Measurements from ENCODE around the gene DPH7.
A peak's percentile ranks its signal among the peaks of the same experiment; 100 is the strongest.
"Not testable (repeated sequence)": the region's sequence is repeated elsewhere in the genome, so short reads cannot be mapped to it uniquely, and the experiment has no call there.

The DPH7 gene

DNA sequence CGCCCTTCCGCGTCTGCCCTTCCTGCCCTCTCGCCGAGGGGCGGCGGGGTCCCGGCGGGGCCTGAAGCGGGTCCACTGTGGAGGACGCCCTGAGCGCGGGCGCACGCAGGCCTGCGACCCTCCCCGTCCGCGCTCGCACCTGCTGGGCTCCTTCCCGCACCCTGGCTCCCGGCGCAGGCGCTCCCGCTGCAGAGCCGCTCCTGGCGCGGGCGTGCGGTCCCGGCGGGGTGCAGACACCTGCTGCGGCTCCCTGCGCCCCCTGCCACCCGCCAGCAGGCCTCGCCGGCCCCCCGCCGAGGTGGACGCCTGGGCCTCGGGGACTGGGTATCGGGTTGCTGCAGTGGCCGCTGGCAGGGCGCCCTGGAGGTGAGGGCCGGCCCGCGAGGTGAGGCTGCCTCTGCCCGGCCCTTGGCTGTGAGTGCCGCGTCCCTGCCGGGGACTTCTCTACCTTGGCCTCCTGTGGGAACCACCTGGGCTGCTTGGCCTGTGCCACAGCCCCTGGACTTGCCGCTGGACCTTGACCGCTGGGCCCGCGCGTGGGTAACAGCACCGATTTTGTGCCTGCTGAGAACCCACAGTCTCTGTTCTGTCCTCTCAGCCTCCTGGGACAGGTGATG is 27.4 kb upstream of the DPH7 start:
- no peak for DNase-seq (ENCODE audit: low spot score)

DNA sequence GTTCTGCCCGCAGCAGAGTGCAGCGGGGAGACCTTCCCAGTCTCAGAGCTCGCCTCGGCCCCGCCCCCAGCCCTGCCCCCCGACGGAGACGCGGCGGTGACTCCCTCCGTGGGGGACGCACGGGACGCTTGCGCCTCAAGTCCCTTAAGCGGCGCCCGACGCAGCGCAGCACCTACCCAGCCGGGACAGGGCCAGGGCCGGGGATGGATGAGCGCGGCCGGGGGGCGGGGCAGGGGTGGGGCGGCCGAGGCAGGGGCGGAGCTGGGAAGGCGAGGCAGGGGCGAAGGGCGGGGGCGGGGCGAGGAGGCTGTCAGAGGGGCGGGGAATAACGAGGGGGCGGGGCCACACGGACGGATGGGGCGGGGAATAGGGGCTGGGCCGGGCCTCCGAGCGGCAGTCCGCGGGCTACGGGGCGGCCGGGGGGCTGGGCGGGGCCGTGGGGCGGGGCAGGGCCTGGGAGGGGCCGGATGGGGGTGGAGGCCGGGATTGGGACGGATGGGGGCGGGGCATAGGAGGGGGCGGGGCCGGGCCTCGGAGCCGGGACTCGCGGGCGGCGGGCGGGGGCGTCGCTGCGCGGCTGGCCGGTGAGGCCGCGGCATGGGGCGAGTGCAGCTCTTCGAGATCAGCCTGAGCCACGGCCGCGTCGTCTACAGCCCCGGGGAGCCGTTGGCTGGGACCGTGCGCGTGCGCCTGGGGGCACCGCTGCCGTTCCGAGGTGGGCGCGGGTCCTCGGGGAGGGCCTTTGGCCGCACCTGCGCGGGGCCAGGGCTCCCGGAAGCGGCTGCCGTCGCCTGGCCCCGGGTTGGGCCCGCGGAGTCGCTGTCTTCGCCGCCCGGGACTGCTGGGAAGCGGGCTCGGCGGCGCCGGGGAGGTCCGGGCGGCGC is 26.6 kb upstream of the DPH7 start, which contains the start of gene ARRDC1:
TSS of gene ARRDC1 (plus strand) at position 566 of the 884 bp plus-strand sequence. CDS start at position 598, 32 bp downstream.
- DNase-seq (ENCODE audit: low spot score) = peak; percentile 84

DNA sequence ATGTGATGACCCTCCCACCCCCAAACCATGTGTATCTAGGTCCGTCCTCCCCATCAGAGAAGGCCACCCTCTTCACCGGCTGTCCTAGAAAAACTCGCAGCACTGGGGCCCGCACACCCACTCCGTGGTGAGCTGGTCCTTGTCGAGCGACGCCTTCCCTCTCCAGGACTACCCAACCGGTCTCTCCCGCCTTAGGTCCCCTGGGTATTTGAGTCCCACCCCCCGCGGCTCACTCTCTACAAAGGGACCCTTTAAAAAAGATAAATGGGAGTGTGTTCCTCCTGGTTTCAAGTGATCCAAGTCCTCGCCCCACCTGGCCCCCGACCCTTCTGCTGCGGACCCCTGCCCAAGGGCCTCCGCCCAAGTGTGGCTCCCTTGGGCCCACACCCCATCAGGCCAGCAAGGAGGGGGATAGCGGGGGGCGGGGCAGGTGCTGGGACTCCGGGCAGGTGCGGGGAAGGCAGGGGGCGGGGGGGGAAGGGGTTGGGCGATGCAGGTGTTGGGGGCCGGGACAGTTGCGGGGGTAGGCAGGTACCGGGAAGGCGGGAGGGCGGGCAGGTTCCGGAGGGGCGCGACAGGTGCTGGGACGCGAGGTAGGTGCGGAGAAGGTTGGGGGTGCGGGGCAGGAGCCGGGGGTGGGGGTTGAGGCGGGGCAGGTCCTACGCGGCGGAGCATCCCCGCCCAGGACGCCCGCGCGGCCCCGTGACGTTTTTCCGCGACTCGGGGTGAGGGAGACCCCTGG is 25.8 kb upstream of the DPH7 start:
- no peak for DNase-seq (ENCODE audit: low spot score)

DNA sequence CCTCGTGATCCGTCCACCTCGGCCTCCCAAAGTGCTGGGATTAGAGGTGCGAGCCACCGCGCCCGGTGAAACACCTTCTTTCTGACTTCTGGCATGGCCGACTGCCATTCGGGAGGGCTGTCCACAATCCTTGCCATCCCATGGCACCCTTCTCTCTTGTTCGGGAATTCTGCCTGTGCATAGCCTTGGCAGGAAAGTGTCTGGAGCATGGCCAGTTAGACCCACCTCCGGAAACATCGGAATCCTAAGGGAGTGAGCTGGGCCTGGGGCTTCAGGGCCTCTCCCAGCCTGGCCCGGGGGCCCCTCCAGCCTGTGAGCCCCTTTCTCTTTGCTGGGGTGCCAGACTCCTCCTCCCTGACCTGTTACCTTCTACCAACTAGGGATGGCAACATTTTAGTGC is 25.2 kb upstream of the DPH7 start:
- no peak for DNase-seq (ENCODE audit: low spot score)

DNA sequence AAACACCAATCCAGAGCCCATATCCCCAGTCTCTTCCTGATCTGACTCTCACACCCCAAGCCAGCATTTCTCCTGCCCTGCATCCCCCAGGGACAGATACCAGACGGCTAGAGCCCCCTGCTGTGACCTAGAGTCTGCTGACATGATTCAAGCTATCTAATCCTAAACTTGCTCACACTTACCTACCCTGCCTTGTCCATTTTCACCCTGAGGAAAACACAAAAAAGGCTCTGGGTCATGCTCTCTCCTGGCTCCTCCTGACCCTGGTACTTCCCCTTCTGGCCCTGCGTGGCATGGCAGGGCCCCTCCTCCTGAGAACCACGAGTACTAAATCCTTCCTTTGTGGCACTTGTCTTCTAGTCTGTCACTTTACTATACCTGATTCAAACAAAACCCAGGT is 23.9 kb upstream of the DPH7 start:
- peak; percentile 48 for DNase-seq (ENCODE audit: low spot score)

DNA sequence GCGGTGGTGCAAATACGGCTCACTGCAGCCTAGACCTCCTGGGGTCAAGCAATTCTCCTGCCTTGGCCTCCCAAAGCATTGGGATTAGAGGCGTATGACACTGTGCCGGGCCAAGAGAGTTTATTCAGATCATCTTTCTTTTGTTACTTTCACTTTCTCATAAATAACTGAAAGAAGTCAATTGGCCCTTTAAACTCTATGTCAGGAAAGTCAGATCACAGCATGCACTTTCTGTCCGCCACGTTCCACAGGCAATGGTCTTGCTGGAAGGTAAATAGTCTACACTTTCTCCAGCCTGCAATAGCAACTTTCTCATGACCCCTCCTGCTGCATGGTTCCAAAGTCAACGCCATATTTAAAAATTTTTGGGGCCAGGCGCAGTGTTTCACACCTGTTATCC is 20.2 kb upstream of the DPH7 start:
- no peak for DNase-seq (ENCODE audit: low spot score)

DNA sequence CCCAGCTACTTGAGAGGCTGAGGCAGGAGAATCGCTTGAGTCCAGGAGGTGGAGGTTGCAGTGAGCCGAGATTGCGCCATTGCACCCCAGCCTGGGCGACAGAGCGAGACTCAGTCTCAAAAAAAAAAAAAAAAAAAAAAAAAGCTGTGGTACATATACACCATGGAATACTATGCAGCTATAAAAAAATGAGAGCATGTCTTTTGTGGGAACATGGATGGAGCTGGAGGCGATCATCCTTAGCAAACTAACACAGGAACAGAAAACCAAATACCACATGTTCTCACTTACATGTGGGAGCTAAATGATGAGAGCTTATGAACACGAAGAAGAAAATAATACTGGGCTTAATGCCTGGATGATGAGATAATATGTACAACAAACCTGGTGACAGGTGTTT is 17.9 kb upstream of the DPH7 start:
- DNase-seq (ENCODE audit: low spot score) = not testable (repeated sequence)

DNA sequence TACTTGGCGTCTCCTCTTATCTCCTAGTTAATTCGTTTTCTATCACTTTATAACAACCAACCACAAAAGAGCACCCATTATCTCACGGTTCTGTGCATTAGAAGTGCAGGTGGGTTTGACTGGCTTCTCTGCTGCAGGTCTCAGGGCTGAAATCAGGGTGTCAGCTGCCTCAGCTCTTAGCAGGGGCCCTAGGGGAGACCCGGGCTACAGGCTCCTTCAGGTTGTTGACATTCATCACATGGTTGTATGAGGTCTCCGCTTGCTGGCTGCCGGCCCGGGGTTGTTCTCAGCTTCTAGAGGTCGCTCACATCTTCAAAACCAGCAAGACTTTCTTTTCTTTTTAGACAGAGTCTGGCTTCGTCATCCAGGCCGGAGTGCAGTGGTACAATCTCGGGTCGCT is 14.5 kb upstream of the DPH7 start:
- no peak for DNase-seq (ENCODE audit: low spot score)

DNA sequence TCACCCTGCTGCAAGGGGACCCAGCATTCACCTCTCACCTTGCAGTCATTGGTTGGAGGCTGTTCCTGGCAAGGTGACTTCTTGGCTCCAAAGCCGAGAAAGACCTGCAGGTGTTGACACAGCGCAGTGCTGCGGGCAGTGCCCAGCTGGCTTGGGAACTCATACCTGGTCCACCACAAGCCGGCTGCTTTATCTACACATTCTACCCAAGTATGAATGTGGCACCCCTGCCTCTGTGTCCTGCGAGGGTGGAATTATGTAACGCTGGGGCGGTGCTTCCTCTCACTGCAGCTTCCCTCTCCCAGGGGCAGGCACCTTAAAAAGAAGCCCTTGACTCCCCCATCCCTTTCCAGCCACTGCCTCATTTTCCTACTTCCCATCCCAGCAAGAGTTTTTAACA is 14.0 kb upstream of the DPH7 start:
- no peak for DNase-seq (ENCODE audit: low spot score)

DNA sequence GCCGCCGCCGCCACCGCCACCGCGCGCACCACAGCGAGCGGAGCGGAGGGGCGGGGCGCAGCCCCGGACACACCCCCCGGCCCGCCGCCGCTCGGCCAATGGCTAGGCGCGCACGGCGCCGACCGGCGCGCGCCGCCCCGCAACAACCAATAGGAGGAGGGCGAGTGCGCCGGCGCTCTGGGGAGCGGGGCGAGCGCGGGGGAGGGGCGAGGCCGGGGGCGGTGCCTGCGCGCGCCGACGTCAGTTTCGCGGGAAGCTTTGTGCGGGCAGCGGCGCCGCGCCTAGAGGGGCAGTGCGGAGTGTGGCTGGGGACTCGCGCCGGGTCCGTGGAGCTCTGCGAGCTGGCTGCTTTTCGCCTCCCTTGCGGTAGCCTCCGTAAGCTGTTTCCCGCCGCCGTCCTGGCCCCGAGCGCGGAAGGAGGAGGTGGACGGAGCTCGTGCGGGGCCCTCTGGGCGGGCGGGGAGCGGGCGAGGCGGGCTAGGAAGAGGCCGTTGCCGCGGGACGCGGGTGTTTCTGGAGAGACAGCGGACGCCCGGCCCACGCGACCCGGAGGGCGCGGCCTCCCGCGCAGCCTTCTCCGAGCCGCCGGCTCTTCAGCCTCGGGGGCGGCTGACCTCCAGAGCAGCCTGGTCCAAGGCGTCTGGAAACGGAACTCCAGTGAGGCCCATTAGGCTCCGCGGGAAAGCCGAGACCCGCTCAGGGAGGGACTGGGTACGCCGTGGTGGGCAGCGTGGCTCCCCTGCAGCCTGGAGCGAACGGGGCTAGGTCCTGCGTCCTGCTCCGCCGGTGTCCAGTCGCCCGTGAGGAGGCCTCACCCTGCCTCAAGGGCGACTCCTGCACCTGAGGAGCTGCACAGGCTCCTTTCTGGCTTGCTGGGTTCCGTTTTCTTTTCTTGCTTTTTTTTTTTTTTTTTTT is 12.0 kb upstream of the DPH7 start, which contains the start of gene ZMYND19:
TSS of gene ZMYND19 (minus strand) at position 44 of the 915 bp plus-strand sequence. CDS start 249 bp downstream, outside the sequence.
- DNase-seq (ENCODE audit: low spot score) = peak; percentile 74

DNA sequence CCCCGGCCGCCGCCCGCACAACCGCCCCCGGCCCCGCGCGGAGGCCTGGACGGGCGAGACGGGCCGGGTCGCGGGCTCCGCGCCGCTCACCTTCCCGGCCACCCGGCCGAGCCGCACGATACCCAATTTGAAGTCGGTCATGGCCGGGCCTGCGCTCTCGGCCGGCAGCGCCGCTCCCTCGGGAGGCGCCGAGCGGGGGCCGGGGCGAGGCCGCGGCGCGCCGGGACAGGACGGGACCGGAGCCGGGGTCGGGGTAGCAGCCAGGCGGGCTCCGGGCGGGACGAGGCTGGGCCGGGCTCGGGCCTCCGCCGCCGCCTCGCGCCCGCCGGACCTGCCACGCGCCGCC is 11.4 kb upstream of the DPH7 start:
- no peak for DNase-seq (ENCODE audit: low spot score)

DNA sequence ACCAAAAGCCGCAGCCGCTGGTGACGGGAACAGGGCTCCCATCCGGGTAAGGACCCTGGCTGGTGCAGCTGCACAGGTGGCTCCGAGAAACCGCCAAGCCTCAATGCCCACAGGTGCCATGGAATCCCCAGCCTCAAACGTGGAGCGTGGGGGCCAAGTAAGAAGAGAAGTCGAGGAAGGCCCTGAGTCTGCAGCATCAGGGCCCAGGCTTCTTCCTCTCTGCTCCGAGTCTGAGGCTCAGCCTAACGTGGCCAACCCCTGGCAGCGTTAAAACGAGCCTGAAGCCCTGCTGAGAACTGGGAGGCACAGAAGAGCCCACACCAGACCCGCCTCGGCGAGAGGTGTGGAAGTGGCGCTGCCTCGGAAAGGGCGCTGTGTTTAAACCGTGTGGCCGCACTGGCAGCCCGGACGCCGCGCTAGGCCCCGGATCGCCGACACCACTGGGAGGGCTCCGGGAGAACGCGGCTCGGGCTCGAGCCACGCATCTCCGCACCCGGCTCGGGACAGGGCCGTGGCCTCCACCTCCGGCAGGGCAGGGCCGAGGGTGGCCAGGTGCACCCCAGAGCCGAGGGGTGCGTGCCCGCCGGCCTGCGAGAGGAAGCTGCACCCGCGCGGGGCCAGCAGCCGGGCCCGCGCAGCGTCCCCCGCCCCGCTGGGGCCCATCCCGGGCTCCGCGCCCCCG is 10.9 kb upstream of the DPH7 start:
- DNase-seq (ENCODE audit: low spot score) = no peak

DNA sequence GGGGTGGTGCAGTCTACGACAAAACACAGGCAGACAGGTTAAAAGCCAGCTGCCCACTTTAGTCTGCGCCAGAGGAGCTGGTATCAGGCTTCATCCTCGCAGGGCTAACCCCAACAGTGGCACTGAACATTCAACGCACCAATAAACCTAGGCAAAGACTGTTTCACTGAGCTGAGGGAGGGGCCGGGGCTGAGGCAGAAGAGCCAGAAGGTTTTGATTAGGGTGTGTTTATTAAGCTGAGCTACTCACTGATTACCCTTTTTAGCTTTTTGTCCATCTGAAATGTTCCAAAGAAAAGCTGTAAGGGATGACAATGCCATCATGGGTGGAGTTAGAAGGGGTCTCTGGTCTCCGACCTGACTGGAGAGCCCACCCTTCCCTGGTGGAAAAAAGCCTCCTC is 10.2 kb upstream of the DPH7 start:
- DNase-seq (ENCODE audit: low spot score) = no peak

DNA sequence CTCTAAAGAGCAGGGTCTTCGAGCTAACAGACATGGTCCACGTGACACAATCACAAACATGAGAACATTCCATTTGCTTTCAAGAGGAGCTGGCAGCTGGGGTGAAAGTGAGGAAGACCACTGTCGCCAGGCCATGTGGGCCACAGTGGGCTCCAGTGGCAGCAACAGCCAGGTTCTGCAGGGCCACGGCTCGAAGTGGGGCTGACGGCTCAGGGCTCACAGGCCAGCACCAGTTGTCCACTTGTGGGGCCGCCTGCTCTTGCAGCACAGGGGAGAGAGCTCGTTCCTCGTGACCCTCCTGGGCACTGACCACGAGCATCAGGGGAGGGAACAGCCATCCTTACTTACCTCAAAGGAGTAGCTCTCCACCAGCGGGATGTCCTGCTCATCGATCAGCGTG is 9.6 kb upstream of the DPH7 start:
- no peak for DNase-seq (ENCODE audit: low spot score)

DNA sequence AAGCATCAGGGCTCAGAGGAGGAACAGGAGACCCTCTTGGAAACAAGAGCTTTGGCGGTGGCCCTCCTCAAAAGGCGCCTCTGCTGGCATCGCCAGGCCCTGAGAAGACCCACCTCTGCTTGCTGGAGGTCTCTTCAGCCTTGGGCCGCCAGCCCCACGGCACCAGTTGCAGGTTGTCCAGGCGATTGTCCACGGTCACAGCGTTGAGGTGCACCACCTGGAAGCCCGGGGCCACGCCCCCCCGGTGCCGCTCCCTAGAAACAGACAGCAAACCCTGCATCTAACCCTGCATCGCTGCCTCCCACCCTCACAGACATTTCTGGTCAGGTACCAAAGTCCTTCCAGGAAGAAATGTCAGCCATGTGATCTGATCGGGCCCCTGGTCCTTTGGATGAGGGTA is 8.1 kb upstream of the DPH7 start:
- DNase-seq (ENCODE audit: low spot score) = no peak

DNA sequence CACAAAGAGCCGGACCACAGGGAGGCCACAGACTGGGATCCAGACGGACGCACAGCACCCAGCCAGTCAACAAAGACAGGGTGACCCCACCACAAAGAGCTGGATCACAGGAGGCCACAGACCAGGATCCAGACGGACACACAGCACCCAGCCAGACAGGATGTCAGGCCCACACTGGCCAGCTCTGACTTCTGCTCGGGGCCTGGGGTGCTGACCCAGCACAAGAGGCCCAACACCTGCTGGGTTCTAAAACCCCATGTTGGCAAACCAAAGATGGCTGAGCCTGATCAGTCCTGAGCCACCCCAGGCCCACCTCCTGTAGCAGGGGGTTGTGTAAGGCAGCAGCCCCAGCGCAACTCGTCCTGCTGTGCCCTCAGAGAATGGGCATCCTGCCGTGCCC is 5.2 kb upstream of the DPH7 start:
- no peak for DNase-seq (ENCODE audit: low spot score)

DNA sequence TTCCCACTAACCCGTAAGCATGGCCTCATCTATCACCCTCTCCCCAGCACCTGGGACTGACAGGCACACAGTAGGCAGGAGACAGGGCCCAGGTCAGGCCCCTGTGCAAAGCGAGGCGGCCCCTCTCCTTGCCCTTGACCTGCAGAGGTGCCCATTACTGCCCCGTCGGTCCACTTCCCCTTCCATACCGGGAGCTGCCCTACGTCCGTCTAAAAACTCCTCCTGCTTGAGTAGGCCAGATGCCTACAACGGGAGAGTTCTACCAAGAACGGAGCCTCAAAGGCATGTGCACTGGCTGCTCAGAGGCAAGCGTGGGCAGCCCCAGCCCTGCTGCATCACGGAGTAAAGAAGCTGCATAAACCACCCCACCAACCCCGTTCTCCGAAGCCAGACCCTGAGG is 4.6 kb upstream of the DPH7 start:
- no peak for DNase-seq (ENCODE audit: low spot score)

DNA sequence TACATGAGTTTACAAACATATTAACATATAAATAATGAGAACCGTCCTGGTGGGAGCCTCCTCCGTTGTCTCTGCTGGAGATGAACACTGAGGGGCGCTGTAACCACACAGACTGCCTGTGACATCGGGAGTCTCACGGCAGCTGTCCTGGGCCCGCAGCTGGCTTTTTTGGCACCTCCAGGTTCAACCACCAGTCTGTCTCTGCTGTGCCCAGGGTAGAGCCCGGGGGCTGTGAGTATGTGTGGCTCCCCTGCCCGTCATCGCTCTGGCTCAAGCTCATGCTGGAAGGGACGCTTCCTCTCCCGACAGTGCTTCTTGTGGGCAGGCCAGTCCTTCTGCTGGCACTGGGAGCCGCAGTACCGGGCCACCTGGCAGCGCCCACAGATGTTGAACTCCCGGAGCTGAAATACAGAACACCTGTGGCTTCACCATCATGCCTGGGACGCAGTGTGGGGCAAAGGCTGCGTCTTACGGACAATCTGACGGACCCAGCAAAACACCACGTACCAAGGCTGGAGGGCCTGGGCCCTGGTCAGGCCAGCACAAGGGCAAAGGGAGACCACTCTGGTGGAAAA is 3.6 kb upstream of the DPH7 start:
- no peak for DNase-seq (ENCODE audit: low spot score)

DNA sequence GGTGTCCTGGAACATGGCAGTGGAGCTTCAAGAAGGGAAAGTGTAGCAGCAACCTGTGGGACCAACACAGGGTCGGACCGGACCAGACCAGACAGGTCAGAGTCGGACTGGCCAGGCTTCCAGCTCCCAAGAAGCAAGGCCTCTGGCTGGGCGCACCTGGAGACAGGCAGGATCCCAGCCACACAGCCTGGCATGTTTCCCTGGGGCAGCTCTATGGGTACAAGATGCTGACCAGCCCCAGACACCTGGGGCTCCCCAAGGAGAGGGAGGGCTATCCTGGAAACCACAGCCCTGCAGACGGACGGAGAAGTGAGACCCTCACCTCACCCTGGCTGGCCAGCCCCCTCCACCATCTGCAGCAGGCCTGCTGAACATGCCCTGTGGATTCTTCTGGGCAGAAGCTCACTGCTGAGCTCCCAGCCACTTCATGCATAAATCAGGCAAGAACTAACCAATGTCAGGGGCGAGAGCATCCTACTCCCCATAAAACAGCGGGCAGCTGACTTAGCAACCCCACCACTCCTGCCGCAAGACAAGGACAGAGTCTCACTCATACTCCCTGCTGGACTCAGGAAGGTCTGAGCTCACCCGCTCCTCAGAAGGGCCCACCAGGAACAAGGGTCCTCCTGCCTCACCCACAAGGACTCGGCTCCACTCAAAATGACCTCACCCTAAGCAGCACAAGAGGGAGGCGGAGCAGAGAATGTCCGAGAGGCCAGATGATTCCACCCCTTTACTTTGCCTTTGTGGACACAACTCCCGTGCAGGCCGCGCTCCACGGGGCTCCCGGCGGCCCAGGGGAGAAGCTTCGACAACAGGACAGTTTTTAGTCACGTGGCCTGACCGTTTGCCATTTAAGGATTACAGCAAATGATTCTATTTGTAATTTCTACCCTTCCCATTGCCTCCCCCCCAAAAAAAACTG is 2.9 kb upstream of the DPH7 start:
- DNase-seq (ENCODE audit: low spot score) = no peak

DNA sequence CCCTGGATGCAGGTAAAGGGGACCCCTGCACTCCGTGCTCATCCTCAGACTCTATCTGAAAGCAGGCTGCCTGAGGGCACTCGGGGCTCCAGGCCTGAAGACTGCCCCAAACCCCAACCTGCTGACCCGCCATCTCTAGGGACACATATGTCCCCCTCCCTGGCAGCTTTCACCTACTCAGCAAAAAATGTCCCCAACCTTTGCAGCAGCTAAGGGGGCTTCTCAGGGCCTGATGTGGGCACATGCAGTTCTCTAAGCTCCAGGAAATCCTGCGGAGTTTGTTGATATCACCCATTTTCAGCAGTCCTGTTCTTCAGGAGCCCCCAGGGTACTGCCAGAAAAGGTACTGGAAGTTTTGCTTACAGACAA is 2.2 kb upstream of the DPH7 start:
- DNase-seq (ENCODE audit: low spot score) = no peak

Data from pons (tissue), 1 donor.